B cell (primary cell): Measurements from ENCODE around the gene POMP. TPM values are rescaled to one million over a fixed set of nuclear protein-coding genes. Genes with fewer than 3 reads are reported as not detected.

Source experiments
- ATAC-seq: fragments of 200-7000 bp; cut with Tn5 transposase; one replicate; pipeline ENCODE4 v1.10.0; 2021; ENCODE audit warnings: low read depth, mild to moderate bottlenecking, moderate number of reproducible peaks, moderate library complexity
- CTCF ChIA-PET: fragments of 350-600 bp; sonication (Branson Sonifier 250); formaldehyde crosslinking; loops from one replicate; lab custom pipeline; 2021; ENCODE audit warnings: antibody characterized with exemption, inconsistent platforms; lab: Charles Lee
- POLR2A ChIA-PET: fragments of 350-600 bp; sonication (Branson Sonifier 250); formaldehyde crosslinking; loops from one replicate; lab custom pipeline; 2021; ENCODE audit warnings: antibody characterized with exemption; lab: Charles Lee
- DNase-seq: peaks from one replicate; pipeline ENCODE4 v3.0.0; 2013
- H2AFZ ChIP-seq: 2 replicates; pipeline ENCODE4 v1.6.1; 2012; ENCODE audit warnings: mild to moderate bottlenecking, low read depth, low read length; ENCODE audit not compliant: insufficient read depth, poor library complexity, severe bottlenecking
- H3K27ac ChIP-seq, 2 donors: 1 replicate in 1 of 2; 2 replicates in 1 of 2; pipeline ENCODE4 v1.5.1; 2012 to 2013; ENCODE audit warnings: low read length in 2 of 2, mild to moderate bottlenecking in 2 of 2, moderate library complexity in 1 of 2
- H3K27me3 ChIP-seq, 4 experiments: fragments of 200-600 bp in 1 of 4; sonication (generic) in 1 of 4; replicated peaks in 1 of 4; 1 replicate in 2 of 4; 2 replicates in 2 of 4; pipeline versions ENCODE4 v1.6.1 to v1.7.0; 2013 to 2016; ENCODE audit warnings: low read length in 3 of 4, mild to moderate bottlenecking in 2 of 4, mixed read lengths in 1 of 4, moderate library complexity in 1 of 4; ENCODE audit not compliant: insufficient read depth in 4 of 4, control insufficient read depth in 3 of 4; ENCODE audit errors: control extremely low read depth in 1 of 4
- H3K36me3 ChIP-seq, 2 experiments: replicated peaks in 1 of 2; 1 replicate in 1 of 2; 2 replicates in 1 of 2; pipeline versions ENCODE4 v1.6.1 to v1.7.1; 2013; ENCODE audit warnings: low read length in 1 of 2; ENCODE audit not compliant: insufficient read depth in 2 of 2, control insufficient read depth in 1 of 2; ENCODE audit errors: control extremely low read depth in 1 of 2, extremely low read depth in 1 of 2
- H3K4me1 ChIP-seq, 2 donors: fragments of 200-600 bp in 1 of 2; sonication (generic) in 1 of 2; 1 replicate in 1 of 2; 2 replicates in 1 of 2; pipeline versions ENCODE4 v1.5.1 to v1.6.1; 2013 to 2017; ENCODE audit warnings: low read length in 2 of 2; ENCODE audit not compliant: control insufficient read depth in 2 of 2, insufficient read depth in 2 of 2
- H3K4me2 ChIP-seq: replicated peaks from 2 replicates; pipeline ENCODE3; 2012; ENCODE audit warnings: mild to moderate bottlenecking, low read depth, low read length; ENCODE audit not compliant: poor library complexity, severe bottlenecking
- H3K4me3 ChIP-seq, 5 experiments: fragments of 200-600 bp in 1 of 5; sonication (generic) in 1 of 5; 1 replicate in 3 of 5; 2 replicates in 2 of 5; pipeline versions ENCODE4 v1.5.1 to v1.7.0; 2011 to 2016; ENCODE audit warnings: low read length in 4 of 5, mild to moderate bottlenecking in 4 of 5, low read depth in 2 of 5, control low read depth in 1 of 5, moderate library complexity in 1 of 5; ENCODE audit not compliant: insufficient read depth in 1 of 5; ENCODE audit errors: control extremely low read depth in 1 of 5, extremely low read depth in 1 of 5
- H3K79me2 ChIP-seq: fragments of 200-600 bp; sonication (generic); one replicate; pipeline ENCODE4 v1.6.0; 2016; ENCODE audit warnings: low read length; ENCODE audit not compliant: control insufficient read depth, insufficient read depth
- H3K9ac ChIP-seq: fragments of 200-600 bp; sonication (generic); 2 replicates; pipeline ENCODE4 v1.6.1; 2017; ENCODE audit warnings: mild to moderate bottlenecking, low read length, moderate library complexity
- H3K9me3 ChIP-seq, 3 donors: one replicate each; pipeline versions ENCODE4 v1.6.1 to v1.7.1; 2013; ENCODE audit warnings: low read length in 2 of 3; ENCODE audit not compliant: control insufficient read depth in 2 of 3, insufficient read depth in 1 of 3; ENCODE audit errors: control extremely low read depth in 1 of 3
- H4K20me1 ChIP-seq: 2 replicates; pipeline ENCODE4 v1.6.0; 2012; ENCODE audit warnings: mild to moderate bottlenecking, low read length; ENCODE audit not compliant: insufficient read depth, control insufficient read depth, poor library complexity, severe bottlenecking
- H3K27ac Mint-ChIP-seq: one replicate; pipeline ENCODE4 v1.8.0; 2021; ENCODE audit warnings: mixed read lengths
- H3K27me3 Mint-ChIP-seq: one replicate; pipeline ENCODE4 v1.8.0; 2021; ENCODE audit warnings: mixed read lengths
- H3K4me1 Mint-ChIP-seq: one replicate; pipeline ENCODE4 v1.8.0; 2021; ENCODE audit warnings: mixed read lengths
- H3K4me3 Mint-ChIP-seq: one replicate; pipeline ENCODE4 v1.8.0; 2021; ENCODE audit warnings: mixed read lengths
- H3K9me3 Mint-ChIP-seq: one replicate; pipeline ENCODE4 v1.8.0; 2022; ENCODE audit warnings: mixed read lengths; ENCODE audit not compliant: insufficient read depth
- EZH2 ChIP-seq: IDR thresholded peaks from 2 replicates; pipeline ENCODE4 v1.6.1; 2012; ENCODE audit warnings: borderline replicate concordance, low read depth, mild to moderate bottlenecking, moderate library complexity, low read length; ENCODE audit not compliant: insufficient read depth, poor library complexity, severe bottlenecking
- WGBS: methylation state at CpG from one replicate; pipeline ENCODE4 v1.1.5; 2013; ENCODE audit warnings: missing lambda C conversion rate; ENCODE audit not compliant: insufficient coverage; 5-methylcytosine and 5-hydroxymethylcytosine counted together
- intact Hi-C: fragments of 100-400 bp; cut with micrococcal nuclease; formaldehyde crosslinking; loops from one replicate; pipeline ENCODE4 v1.10.0; 2022
- polyA plus RNA-seq: library from polyadenylated mRNA; depleted of rRNA; stranded (reverse); fragments of >200 nt; gene quantifications from 2 replicates; pipeline ENCODE4 v1.2.3, GENCODE V29; 2012
- total RNA-seq, 2 donors: library from RNA; stranded (reverse); fragments of 120-200 nt in 1 of 2; gene quantifications; 1 replicate in 1 of 2; 2 replicates in 1 of 2; pipeline versions ENCODE4 v1.2.3 to v1.2.4, GENCODE V29; 2013 to 2022
- TF ChIP-seq, protein P1 (sequence below): fragments of 200-600 bp; IDR thresholded peaks from one replicate; pipeline ENCODE4 v1.8.0; 2022; ENCODE audit warnings: antibody characterized with exemption, mild to moderate bottlenecking

POMP gene
- total and polyA plus RNA-seq, 2 donors (not counting 1 experiment from before 2014, with no cell fraction given), result 14.0 to 28.7 TPM

DNA sequence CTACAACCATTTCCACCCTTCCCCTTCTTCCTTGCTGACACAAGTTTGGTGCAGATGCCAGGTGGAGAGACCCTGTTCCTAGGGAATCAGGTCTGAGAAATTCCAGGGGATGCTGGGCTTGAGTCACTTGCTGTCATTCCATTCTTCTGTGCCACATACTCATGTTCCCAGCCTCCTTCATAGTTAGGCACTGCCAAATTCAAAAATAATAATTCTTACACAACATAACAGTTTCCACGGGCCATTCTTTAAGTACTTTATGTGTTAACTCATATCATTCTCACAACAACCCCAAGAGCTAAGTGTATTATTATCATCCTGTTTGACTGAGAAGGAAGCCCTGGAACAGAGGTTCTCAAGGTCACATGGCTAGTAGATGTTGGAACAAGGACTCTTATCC lies 27.1 kb upstream of the POMP start:
- CTCF ChIA-PET, result no interaction called here
- Mint-ChIP-seq H3K4me3 (no peak overlapping the region), H3K9me3 (no peaks in the 10 kb centered on the region), H3K4me1 (peaks cover 7% of the 10 kb centered on the region), H3K27ac (no peak overlapping the region), H3K27me3 (peaks cover 8% of the 10 kb centered on the region)
- Histone ChIP-seq H3K4me1 (peaks cover 5% of the 10 kb centered on the region in 2 donors), H3K9me3 (no peaks in the 10 kb centered on the region), H3K9ac (no peak overlapping the region), H3K4me3 (no peak overlapping the region), H3K27ac (no peak overlapping the region), H3K27me3 (no peaks in the 10 kb centered on the region), H4K20me1 (no peaks in the 10 kb centered on the region), H3K4me2 (no peak overlapping the region), H3K79me2 (no peaks in the 10 kb centered on the region), H2AFZ (no peak overlapping the region), H3K36me3 (no peaks in the 10 kb centered on the region)
- POLR2A ChIA-PET, result no interaction called here
- TF ChIP-seq EZH2, result no peak
- TF ChIP-seq, protein P1, sequence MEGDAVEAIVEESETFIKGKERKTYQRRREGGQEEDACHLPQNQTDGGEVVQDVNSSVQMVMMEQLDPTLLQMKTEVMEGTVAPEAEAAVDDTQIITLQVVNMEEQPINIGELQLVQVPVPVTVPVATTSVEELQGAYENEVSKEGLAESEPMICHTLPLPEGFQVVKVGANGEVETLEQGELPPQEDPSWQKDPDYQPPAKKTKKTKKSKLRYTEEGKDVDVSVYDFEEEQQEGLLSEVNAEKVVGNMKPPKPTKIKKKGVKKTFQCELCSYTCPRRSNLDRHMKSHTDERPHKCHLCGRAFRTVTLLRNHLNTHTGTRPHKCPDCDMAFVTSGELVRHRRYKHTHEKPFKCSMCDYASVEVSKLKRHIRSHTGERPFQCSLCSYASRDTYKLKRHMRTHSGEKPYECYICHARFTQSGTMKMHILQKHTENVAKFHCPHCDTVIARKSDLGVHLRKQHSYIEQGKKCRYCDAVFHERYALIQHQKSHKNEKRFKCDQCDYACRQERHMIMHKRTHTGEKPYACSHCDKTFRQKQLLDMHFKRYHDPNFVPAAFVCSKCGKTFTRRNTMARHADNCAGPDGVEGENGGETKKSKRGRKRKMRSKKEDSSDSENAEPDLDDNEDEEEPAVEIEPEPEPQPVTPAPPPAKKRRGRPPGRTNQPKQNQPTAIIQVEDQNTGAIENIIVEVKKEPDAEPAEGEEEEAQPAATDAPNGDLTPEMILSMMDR, result no peak
- DNase-seq (no peak), ATAC-seq (no peak)
- WGBS, result no CpG with 5 or more reads among the region's 1 CpG
- intact Hi-C loops, result loop anchor here (10.0 kb wide), 1 partner anchor 107 kb away; no protein-coding TSS in a partner anchor

DNA sequence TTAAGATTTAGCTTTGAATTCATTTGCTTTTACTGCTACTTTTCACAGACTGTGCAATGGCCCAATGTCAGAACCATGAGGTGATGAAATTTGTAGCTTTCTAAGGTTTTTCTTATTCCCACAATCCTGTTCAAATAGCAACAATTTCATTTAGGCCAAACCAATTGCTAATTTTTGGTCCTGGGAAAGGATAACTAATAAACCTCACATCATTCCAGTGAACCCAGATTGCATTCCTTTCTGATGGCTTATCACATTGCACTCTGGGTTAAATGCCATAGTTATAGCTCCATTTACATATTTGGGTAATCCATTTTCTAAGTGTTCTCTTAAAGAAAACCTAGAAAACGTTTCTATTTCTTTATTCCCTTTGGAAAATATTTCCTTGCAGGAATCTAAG lies 22.9 kb upstream of the POMP start:
- H3K9me3 Mint-ChIP-seq, result no peaks in the 10 kb centered on the region
- intact Hi-C loops, result loop anchor here (1.0 to 10.0 kb wide), 3 partner anchors 111 to 312 kb away; no protein-coding TSS in a partner anchor
- no peak for ATAC-seq

More for the DNA sequence above, 22.9 kb upstream of the POMP start:
- Histone ChIP-seq H3K4me2 (no peak overlapping the region), H3K4me3 (no peak overlapping the region), H3K27ac (no peak overlapping the region), H4K20me1 (no peaks in the 10 kb centered on the region), H3K36me3 (no peaks in the 10 kb centered on the region), H3K27me3 (no peaks in the 10 kb centered on the region), H3K4me1 (peaks cover 30 to 34% of the 10 kb centered on the region in 2 donors), H3K79me2 (peaks cover 2% of the 10 kb centered on the region), H2AFZ (no peak overlapping the region), H3K9ac (no peak overlapping the region), H3K9me3 (no peaks in the 10 kb centered on the region)
- ChIA-PET CTCF (interaction anchor here (1.1 to 7.7 kb wide), 4 partner anchors 22 to 807 kb away, joined by 3 to 67 read pairs (median 10); partner anchors contain the start of gene POMP), POLR2A (no interaction called here)
- no peak for DNase-seq
- Mint-ChIP-seq H3K4me3 (no peak overlapping the region), H3K4me1 (peaks cover 35% of the 10 kb centered on the region), H3K27me3 (peaks cover 5% of the 10 kb centered on the region), H3K27ac (no peak overlapping the region)
- TF ChIP-seq, protein P1, result no peak
- no peak for TF ChIP-seq EZH2
- WGBS, result no CpG with 5 or more reads among the region's 1 CpG
